T-helper 22 cell (primary cell): ENCODE data around the gene PIGC.

Source experiments
- DNase-seq: peaks from one replicate; pipeline ENCODE4 v3.0.0-alpha.2; 2020; ENCODE audit warnings: low read depth

Gene PIGC

DNA sequence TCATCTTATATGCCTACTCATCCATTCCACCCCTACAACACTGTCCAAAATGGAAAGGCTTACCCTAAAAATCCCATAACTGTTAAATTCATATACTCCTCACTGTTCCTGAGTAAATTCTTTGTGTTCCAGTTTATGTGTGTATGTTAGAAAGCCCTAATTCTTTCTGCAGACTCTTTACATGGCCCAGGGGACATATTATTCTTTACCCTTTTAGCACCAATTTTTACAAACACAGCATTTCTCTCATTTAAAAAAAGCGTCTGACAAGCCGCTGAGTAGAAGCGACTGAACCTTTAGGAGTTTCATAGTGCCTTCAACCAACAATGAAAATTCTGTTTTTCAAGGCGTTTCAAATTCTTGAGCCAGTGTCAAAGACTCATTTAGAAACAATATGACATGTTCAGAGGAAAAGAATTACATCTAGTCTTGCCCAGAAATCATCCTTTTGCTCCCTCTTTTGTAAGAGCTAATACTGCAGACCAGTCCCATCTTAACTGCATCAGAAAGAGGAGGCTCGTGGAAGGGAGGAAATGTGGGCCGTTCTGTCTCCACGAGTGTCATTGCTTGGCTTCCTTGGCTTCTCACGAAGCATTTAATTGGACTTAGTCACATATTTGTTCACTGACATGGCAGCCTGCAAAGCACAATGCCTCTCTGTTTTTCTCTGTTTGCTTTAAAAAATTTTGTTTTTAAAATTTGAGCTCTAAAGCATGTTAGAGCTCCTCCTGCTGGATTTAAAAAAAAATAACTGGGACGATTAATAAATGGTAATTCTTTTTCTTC is 44.7 kb downstream of the PIGC start:
- DNase-seq = no peak

DNA sequence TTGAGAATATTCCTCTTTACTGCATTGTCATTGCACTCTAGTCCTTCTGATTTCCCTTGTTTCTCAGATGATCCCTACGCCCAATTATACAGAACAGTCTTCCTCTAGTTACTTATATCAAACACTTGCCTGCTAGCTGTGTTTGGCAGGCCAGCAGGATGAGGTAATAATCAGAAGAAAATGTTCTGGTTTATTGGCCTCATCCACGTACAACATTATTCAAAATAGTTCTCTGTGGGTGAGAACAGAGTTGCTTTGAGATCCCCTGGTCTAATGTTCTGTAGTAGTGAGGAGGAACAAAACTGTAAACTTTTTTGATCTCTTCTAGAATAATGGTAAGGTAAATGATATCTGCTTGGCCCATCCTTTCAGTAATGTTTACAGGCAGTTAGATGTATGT is 45.7 kb downstream of the PIGC start:
- no peak for DNase-seq

DNA sequence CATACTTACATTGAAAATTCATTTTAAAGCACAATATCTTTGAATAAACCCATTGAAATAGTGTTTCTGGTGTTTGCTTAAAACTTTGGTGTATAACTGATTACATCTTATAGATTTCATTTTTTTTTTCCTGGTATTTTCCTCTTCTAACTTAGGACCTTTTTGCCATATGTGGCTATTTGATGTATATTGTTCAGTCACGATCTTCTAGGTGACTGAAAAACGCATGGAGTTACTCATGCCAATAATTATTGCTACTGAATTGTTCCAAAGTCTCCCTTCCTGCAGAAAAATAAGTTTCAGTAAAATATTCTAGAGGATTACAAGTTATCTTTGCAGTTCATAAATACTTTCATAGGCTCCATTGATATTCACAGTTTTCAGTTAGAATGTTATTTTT is 46.2 kb downstream of the PIGC start:
- DNase-seq = no peak

DNA sequence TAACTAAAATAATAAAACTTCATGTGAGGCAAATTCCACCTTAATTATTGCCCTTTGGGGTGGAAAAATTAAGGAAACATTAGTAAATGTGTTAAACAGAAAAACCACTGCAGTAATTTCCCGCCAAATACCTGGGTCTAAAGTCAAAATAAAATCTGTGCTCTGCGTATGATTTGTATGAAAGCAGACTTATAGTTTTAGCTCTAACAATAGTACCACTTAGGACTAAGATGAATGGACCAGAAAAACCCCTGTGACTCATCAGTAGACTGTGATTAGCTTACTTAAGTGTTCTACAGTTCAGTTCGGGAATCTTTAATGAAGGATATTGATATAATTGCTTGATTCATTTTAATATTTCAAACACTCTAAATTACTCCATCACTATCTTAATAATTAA is 46.6 kb downstream of the PIGC start:
- no peak for DNase-seq

DNA sequence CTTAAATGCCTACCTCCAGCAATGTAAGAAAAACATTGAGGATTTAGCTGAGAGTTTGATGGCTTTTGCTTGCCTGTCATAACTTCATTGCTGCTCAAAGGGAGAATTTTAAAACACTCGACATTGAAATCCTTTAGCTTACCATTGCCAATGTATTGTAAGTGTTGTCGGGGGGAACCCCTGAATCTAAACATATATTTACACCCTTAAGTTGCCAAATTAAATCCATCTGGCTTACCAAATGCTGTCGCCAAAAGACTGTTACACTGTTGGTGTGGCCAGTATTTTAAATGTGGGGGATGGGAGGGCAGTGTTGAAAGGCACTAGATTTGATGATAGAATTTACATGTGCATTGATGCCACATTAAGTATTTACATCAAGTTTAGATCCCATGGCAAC is 48.3 kb downstream of the PIGC start:
- no peak for DNase-seq

DNA sequence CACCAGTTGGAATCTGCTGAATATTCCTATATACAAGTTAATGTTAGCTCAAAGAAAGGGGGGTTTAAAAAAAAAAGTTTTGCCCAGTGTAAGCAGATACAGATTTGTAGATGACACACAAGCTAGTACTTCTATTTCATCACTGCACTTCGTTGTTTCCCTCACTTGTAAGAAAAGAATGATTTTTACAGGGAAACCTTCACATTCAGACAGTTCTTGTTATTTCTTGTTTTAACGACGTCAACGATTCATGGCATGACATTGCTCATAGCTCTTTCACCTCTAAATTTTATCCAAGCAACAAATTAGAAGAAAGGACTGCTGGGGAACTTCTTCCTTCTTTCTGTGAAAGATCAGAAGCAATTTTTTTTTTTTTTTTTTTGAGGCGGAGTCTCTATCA is 49.1 kb downstream of the PIGC start:
- no peak for DNase-seq

DNA sequence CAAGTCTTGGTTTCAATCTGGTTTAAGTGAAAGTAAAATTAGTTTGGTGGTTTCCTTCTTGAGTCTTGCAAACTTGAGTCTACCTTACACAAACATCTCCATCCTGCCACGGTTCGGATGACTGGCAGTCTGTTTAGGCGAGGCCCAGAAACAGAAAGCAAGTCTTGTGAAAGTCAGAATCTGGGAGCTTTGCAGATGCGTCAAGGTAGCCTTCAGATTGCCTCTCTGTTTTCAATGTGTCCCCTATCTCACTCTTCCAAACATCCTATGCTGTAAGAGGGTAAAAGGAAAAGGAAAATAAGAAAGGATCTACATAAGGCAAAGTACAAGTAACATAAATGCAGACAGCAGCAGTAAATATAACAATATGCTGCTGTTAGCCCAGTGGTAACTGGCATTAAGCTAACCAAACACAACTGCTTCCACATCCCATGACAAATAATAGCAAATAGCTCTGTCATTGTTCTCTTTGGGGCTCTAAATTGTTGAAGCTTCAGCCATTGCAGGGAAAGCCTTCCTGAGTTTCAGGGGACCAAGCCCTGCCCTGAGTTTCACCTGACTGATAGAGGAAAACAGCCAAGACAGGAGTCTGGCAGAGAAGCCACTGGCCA is 49.6 kb downstream of the PIGC start:
- DNase-seq = peak; percentile 34

DNA sequence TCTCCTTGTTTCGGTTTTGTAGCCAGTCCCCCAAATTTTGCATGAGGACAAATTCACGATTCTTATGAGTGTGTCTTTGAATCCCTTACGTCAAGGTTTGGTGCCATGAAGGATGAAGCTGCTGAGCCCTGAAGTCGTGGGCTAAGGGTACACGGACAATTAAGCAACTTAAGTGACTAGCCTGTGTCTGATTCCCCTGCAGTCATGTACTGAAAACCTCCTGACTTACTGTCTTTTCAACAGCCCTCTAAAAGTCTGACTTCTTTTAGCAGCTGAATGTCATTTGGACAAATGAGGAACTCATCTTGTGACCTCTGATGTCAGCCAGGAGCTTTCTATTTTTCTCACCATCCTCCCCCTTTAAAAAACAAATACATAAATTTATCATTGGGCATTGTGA is 50.5 kb downstream of the PIGC start:
- no peak for DNase-seq

DNA sequence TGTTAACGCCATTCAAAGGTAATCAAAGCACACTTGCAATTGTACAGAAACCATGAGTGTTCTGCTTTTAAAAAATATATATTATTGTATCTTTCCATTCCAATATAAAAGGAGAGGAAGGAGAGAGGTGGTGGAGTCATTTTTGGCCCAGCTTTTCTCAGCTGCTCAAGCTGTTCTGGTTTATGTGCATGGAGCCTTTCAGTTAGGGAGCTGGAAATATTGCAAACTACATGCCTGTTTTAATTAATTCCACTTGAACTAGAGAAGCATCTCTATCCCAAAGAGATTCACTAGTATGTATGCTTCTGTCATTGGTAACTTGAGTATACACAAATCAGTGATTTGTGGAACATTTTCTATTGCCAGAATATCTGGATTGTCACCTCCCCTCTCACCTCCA is 51.9 kb downstream of the PIGC start:
- no peak for DNase-seq
